Vagina (tissue), 2 donors: ENCODE results near the gene PRKCQ. TPM values are rescaled to one million over a fixed set of nuclear protein-coding genes. Genes with fewer than 3 reads are reported as not detected.

Source experiments
- DNase-seq, 2 donors: peaks; one replicate each; pipeline ENCODE4 v3.0.0-alpha.2; 2017; ENCODE audit errors: extremely low spot score in 2 of 2
- H3K27ac ChIP-seq: fragments of 200-600 bp; sonication (generic); one replicate; pipeline ENCODE4 v1.5.1; 2019
- H3K27me3 ChIP-seq: fragments of 200-600 bp; sonication (generic); one replicate; pipeline ENCODE4 v1.5.1; 2019
- H3K36me3 ChIP-seq, 2 donors: fragments of 200-600 bp; sonication (generic); one replicate each; pipeline ENCODE4 v1.5.1; 2017 to 2019
- H3K4me1 ChIP-seq: fragments of 200-600 bp; sonication (generic); one replicate; pipeline ENCODE4 v1.5.1; 2019
- H3K4me3 ChIP-seq, 2 donors: fragments of 200-600 bp; sonication (generic); 1 replicate in 1 of 2; 2 replicates in 1 of 2; pipeline ENCODE4 v1.5.1; 2016 to 2019
- H3K9me3 ChIP-seq: fragments of 200-600 bp; sonication (generic); one replicate; pipeline ENCODE4 v1.5.1; 2019
- POLR2A ChIP-seq, 2 donors: fragments of 450-650 bp; IDR thresholded peaks; one replicate each; pipeline ENCODE4 v1.6.1; 2017; ENCODE audit warnings: antibody characterized with exemption in 2 of 2, mild to moderate bottlenecking in 2 of 2, moderate library complexity in 2 of 2
- POLR2AphosphoS5 ChIP-seq, 2 donors: sonication (generic); formaldehyde crosslinking; IDR thresholded peaks; one replicate each; pipeline ENCODE4 v1.9.0; 2017; ENCODE audit warnings: antibody characterized with exemption in 2 of 2, mild to moderate bottlenecking in 2 of 2, low read depth in 1 of 2; ENCODE audit not compliant: insufficient read depth in 1 of 2
- intact Hi-C: fragments of 100-400 bp; cut with DNase I; formaldehyde crosslinking; loops from one replicate; pipeline ENCODE4 v1.15.1; 2023
- total RNA-seq: library from RNA; depleted of rRNA; stranded (reverse); fragments of >200 nt; gene quantifications from one replicate; pipeline ENCODE4 v1.2.3, GENCODE V29; 2016
- TF ChIP-seq, protein P1 (sequence below), 3 experiments: fragments of 450-650 bp in 2 of 3; fragments of 200-600 bp in 1 of 3; sonication (generic) in 1 of 3; IDR thresholded peaks; one replicate each; pipeline ENCODE4 v1.5.1; 2017 to 2019; ENCODE audit warnings: antibody characterized with exemption in 3 of 3, mild to moderate bottlenecking in 2 of 3, moderate library complexity in 2 of 3

The PRKCQ gene
- total RNA-seq, 1 donor from 2014 or later = 3.7 TPM

DNA sequence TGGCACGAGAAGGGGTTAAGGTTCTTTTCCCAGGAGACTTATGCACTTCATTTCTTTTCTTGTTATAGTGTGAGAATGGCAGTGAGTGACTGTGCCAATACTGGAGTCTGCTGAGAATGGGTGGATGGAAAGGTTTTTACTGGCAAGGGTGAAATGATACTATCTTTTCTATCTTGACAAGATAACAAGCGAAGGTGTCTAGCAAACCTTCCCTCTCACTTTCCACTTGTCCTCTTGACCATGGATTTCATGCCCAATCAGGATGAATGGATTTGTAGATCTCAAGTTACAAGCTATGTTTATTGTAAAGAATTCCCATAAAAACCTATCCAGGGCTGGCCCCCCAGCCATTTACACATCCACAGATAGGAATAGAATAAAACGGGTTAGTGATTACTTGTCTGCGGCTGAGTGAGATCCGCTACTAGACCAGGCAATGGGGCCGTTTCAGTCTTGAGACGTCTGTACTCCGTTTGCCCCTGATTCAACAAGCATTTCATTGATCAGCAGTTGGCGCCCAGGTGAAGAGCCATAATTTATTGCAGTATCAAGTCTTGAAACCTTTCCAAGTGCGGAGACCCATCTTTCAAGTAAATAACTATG lies 152.6 kb downstream of the PRKCQ start:
- H3K4me1 ChIP-seq = no peaks in the 10 kb centered on the region
- no peaks in the 10 kb centered on the region for H3K36me3 ChIP-seq
- no peak overlapping the region for H3K27ac ChIP-seq
- H3K9me3 ChIP-seq = no peaks in the 10 kb centered on the region
- DNase-seq = no peak
- no peaks in the 10 kb centered on the region for H3K27me3 ChIP-seq
- TF ChIP-seq POLR2A (IDR thresholded peaks at IDR 0.05) = no peak
- TF ChIP-seq, protein P1, sequence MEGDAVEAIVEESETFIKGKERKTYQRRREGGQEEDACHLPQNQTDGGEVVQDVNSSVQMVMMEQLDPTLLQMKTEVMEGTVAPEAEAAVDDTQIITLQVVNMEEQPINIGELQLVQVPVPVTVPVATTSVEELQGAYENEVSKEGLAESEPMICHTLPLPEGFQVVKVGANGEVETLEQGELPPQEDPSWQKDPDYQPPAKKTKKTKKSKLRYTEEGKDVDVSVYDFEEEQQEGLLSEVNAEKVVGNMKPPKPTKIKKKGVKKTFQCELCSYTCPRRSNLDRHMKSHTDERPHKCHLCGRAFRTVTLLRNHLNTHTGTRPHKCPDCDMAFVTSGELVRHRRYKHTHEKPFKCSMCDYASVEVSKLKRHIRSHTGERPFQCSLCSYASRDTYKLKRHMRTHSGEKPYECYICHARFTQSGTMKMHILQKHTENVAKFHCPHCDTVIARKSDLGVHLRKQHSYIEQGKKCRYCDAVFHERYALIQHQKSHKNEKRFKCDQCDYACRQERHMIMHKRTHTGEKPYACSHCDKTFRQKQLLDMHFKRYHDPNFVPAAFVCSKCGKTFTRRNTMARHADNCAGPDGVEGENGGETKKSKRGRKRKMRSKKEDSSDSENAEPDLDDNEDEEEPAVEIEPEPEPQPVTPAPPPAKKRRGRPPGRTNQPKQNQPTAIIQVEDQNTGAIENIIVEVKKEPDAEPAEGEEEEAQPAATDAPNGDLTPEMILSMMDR (IDR thresholded peaks at IDR 0.05) = no peak
- intact Hi-C loops = no loop called here
- no peak overlapping the region for H3K4me3 ChIP-seq

DNA sequence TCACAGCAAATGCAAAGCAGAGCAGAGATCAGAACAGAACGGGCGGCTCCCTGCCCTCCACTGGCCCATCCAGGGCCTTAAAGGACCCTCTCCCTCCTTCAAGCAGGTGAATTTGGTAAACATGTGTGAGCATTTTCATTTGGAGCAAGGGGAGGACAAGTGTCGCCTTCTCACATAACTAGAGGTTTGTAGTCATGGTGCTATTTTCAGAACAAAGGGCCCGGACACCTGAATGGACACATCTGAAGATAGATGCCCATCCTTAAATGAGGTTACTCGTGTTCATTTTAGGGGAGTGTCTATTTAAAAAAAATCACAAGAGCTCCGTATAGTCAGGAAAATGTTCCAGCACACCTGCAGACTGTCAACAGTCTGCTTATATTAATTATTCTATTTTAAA lies 153.8 kb downstream of the PRKCQ start:
- DNase-seq = no peak
- Histone ChIP-seq H3K36me3 (no peaks in the 10 kb centered on the region), H3K4me3 (no peak overlapping the region), H3K4me1 (no peaks in the 10 kb centered on the region), H3K9me3 (no peaks in the 10 kb centered on the region), H3K27ac (no peak overlapping the region), H3K27me3 (no peaks in the 10 kb centered on the region)
- TF ChIP-seq POLR2A (IDR thresholded peaks at IDR 0.05) (no peak), POLR2AphosphoS5 (IDR thresholded peaks at IDR 0.05; ENCODE audit: insufficient read depth in 1 of 2, low read depth in 1 of 2) (no peak)
- TF ChIP-seq, protein P1 (IDR thresholded peaks at IDR 0.05) = no peak
- intact Hi-C loops = no loop called here

DNA sequence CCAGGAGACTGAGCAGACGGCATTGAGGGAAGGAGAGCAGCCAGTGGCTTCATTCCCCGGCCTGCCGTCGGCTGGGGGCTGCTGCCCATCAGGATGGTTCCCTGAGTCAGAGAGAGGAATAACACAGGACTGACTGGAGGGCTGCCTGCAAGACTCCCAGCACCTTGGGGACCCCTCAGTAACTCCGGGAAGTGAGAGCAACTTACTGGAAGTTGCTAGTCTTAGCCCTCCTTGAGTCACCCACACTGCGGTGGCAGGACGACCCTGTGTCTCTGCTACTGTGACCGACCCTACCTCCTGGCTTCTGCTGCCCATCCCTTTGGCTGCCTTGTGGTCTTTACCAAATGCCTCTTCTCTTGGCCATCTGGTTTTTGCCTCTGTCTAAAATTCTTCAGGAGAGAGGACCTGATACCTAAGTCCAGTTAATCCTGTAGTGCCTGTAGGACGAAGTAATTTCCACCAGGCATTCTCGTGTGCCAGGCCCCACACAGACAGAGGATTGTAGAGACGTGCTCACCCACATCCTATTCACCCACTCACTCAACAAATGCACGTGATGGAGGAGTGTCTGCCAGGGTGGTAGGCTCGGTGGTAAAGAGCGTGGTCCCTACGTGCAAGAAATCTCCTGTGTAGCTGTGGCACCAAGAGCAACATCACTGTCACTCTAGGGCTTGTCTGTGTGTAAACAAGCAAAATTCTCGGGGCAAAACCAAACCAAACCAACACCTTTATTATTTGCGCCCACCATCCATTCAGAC lies 156.5 kb downstream of the PRKCQ start:
- no peak overlapping the region for H3K4me3 ChIP-seq
- no peak for TF ChIP-seq POLR2AphosphoS5 (IDR thresholded peaks at IDR 0.05; ENCODE audit: insufficient read depth in 1 of 2, low read depth in 1 of 2)
- TF ChIP-seq, protein P1 (IDR thresholded peaks at IDR 0.05) = no peak
- TF ChIP-seq POLR2A (IDR thresholded peaks at IDR 0.05) = no peak
- H3K36me3 ChIP-seq = no peaks in the 10 kb centered on the region
- no peaks in the 10 kb centered on the region for H3K27me3 ChIP-seq
- DNase-seq = no peak
- intact Hi-C loops = no loop called here
- H3K9me3 ChIP-seq = no peaks in the 10 kb centered on the region
- no peaks in the 10 kb centered on the region for H3K4me1 ChIP-seq
- H3K27ac ChIP-seq = no peak overlapping the region

DNA sequence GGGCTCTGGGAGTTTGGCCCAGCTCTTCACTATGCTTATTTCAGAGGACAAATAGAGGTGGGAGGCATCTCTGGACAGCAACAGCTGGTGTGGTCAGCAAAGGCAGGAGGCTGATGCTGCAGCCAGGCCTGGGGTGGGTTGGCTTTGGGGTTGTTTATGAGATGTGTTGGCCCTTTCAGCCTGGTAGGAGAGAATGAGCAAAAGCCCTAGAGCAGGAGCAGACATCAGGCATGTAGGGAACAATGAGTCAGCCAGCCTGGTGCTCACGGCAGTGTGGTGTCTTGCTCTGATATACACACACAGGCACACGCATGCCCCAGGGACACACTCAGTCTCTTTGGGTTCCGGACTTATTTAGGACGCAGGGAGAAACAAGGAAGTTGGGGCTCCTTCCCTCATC lies 157.1 kb downstream of the PRKCQ start:
- Histone ChIP-seq H3K27ac (no peak overlapping the region), H3K27me3 (no peaks in the 10 kb centered on the region), H3K9me3 (no peaks in the 10 kb centered on the region), H3K36me3 (no peaks in the 10 kb centered on the region), H3K4me1 (no peaks in the 10 kb centered on the region), H3K4me3 (no peak overlapping the region)
- DNase-seq = no peak
- TF ChIP-seq, protein P1 (IDR thresholded peaks at IDR 0.05) = no peak
- no peak for TF ChIP-seq POLR2AphosphoS5 (IDR thresholded peaks at IDR 0.05; ENCODE audit: insufficient read depth in 1 of 2, low read depth in 1 of 2)
- TF ChIP-seq POLR2A (IDR thresholded peaks at IDR 0.05) = no peak
- intact Hi-C loops = no loop called here

DNA sequence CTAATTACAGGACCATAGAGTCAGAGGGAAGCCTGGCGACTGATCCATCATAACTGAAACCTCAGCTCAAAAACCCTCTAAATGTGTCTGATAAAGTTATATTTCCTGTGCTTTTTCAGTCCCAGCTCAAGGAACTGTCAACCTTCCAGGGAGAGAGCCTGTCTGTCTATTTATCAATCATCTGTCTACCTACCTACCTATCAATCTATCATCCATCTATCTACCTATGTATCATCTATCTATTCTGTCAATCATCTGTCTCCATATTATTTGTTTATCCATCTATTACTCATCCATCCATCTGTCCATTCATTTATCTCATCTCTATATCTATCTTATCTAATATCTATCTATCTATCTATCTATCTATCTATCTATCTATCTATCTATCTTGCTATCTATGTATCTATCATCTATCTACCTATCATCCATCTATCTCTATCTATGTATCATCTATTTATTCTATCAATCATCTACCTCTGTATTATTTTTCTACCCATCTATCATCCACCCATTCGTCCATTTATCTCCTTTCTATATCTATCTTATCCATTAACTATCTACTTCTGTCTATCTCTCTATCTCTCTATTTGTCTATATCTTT lies 161.4 kb downstream of the PRKCQ start:
- TF ChIP-seq, protein P1 (IDR thresholded peaks at IDR 0.05) = no peak
- no peak for TF ChIP-seq POLR2A (IDR thresholded peaks at IDR 0.05)
- no peak for TF ChIP-seq POLR2AphosphoS5 (IDR thresholded peaks at IDR 0.05; ENCODE audit: insufficient read depth in 1 of 2, low read depth in 1 of 2)
- intact Hi-C loops = no loop called here
- DNase-seq = no peak
- no peaks in the 10 kb centered on the region for H3K9me3 ChIP-seq
- H3K27ac ChIP-seq = no peak overlapping the region
- no peaks in the 10 kb centered on the region for H3K4me1 ChIP-seq
- no peaks in the 10 kb centered on the region for H3K27me3 ChIP-seq
- H3K36me3 ChIP-seq = no peaks in the 10 kb centered on the region
- no peak overlapping the region for H3K4me3 ChIP-seq
